Measurements from ENCODE around the gene HUS1B. TPM values are rescaled to one million over a fixed set of nuclear protein-coding genes. Genes with fewer than 3 reads are reported as not detected.

Gene HUS1B
- total RNA-seq, 1 experiment from 2014 or later: 0.72 TPM

DNA sequence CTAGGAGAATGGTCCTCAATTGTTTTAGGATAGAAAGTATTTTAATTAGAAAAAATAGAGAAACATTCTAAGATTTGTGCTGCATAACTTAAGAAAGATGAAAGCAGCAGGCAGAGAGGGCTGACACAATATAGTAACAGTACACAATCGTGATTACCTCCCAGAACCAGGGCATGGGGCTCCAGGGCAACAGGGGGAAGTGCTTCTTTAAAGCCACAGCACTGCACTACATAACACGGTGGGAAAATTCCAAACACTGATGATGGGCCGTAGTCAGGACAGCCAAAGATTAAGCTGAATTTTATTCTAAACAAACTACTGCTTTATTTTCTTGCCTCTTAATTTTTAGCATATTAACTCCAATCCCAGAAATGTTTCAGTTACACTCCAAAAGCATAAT lies 21.6 kb upstream of the HUS1B start:
- Mint-ChIP-seq H3K27me3 (ENCODE audit: insufficient read depth, unreplicated experiment) (no peaks in the 10 kb centered on the region), H3K27ac (ENCODE audit: low read depth, unreplicated experiment) (no peak overlapping the region), H3K9me3 (ENCODE audit: unreplicated experiment) (no peaks in the 10 kb centered on the region), H3K4me1 (ENCODE audit: insufficient read depth, unreplicated experiment) (peaks cover 42% of the 10 kb centered on the region), H3K36me3 (ENCODE audit: insufficient read depth, unreplicated experiment) (peaks cover 8% of the 10 kb centered on the region), H3K4me3 (ENCODE audit: unreplicated experiment) (no peak overlapping the region)
- intact Hi-C loops (cut with micrococcal nuclease): no loop called here
- ChIA-PET CTCF (no interaction called here), POLR2A (interaction anchor here (0.7 to 6.3 kb wide), 3 partner anchors 10 to 31 kb away, joined by 3 to 69 read pairs (median 3); partner anchors contain the start of gene EXOC2)
- DNase-seq (ENCODE audit: unreplicated experiment): no peak
- no TSS peak for BruUV-seq (replicated peaks)
- TF ChIP-seq, protein P1, sequence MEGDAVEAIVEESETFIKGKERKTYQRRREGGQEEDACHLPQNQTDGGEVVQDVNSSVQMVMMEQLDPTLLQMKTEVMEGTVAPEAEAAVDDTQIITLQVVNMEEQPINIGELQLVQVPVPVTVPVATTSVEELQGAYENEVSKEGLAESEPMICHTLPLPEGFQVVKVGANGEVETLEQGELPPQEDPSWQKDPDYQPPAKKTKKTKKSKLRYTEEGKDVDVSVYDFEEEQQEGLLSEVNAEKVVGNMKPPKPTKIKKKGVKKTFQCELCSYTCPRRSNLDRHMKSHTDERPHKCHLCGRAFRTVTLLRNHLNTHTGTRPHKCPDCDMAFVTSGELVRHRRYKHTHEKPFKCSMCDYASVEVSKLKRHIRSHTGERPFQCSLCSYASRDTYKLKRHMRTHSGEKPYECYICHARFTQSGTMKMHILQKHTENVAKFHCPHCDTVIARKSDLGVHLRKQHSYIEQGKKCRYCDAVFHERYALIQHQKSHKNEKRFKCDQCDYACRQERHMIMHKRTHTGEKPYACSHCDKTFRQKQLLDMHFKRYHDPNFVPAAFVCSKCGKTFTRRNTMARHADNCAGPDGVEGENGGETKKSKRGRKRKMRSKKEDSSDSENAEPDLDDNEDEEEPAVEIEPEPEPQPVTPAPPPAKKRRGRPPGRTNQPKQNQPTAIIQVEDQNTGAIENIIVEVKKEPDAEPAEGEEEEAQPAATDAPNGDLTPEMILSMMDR (IDR thresholded peaks at IDR 0.05; ENCODE audit: unreplicated experiment): no peak

DNA sequence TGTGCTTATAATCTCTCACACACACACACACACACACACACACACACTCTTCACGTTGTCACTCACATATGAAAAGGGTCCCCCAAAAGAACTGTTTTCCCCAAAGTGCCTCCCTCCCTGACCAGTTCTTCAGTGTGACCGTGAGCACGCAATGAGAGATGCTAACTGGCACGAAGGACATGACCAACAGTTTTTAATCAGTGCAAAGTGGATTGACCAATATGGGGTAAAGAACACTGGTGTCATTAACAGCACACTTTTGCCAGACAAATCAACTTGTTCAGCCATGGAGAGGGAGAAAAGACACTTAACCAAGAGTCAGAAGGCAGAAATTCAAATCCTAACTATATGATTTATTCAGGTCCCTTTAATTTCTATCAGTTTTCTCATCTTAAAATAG lies 21.0 kb upstream of the HUS1B start:
- Mint-ChIP-seq H3K4me3 (ENCODE audit: unreplicated experiment) (no peak overlapping the region), H3K9me3 (ENCODE audit: unreplicated experiment) (no peaks in the 10 kb centered on the region), H3K4me1 (ENCODE audit: insufficient read depth, unreplicated experiment) (peaks cover 40% of the 10 kb centered on the region), H3K27me3 (ENCODE audit: insufficient read depth, unreplicated experiment) (no peaks in the 10 kb centered on the region), H3K36me3 (ENCODE audit: insufficient read depth, unreplicated experiment) (peaks cover 8% of the 10 kb centered on the region), H3K27ac (ENCODE audit: low read depth, unreplicated experiment) (no peak overlapping the region)
- ChIA-PET POLR2A (interaction anchor here (1.4 kb wide), 1 partner anchor 9 kb away, joined by 3 read pairs; no protein-coding TSS in a partner anchor), CTCF (no interaction called here)
- no peak for DNase-seq (ENCODE audit: unreplicated experiment)
- intact Hi-C loops (cut with micrococcal nuclease): no loop called here
- TF ChIP-seq, protein P1 (IDR thresholded peaks at IDR 0.05; ENCODE audit: unreplicated experiment): no peak
- BruUV-seq (replicated peaks): no TSS peak

DNA sequence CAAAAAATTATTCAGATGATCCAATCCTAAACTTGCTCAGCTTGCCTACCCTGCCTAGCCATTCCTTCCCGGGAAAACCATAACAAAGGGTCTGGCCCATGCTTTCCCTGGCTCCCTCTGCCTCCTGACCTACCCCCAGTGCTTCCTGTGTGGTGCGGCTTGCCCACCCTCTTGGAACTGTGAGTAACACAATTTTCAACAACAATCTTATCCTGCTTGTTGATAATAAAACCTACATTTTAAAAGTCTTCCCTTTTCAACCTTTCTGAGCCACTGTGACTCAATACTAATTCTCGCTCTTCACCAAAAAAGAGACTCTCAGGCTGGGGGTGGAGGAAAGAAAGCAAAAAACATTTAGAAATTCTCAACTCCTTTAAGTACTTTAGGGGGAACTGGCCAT lies 18.1 kb upstream of the HUS1B start:
- Mint-ChIP-seq H3K27ac (ENCODE audit: low read depth, unreplicated experiment) (no peak overlapping the region), H3K27me3 (ENCODE audit: insufficient read depth, unreplicated experiment) (no peaks in the 10 kb centered on the region), H3K4me1 (ENCODE audit: insufficient read depth, unreplicated experiment) (peaks cover 13% of the 10 kb centered on the region), H3K4me3 (ENCODE audit: unreplicated experiment) (no peak overlapping the region), H3K36me3 (ENCODE audit: insufficient read depth, unreplicated experiment) (peaks cover 8% of the 10 kb centered on the region), H3K9me3 (ENCODE audit: unreplicated experiment) (no peaks in the 10 kb centered on the region)
- ChIA-PET POLR2A (no interaction called here), CTCF (no interaction called here)
- no TSS peak for BruUV-seq (replicated peaks)
- intact Hi-C loops (cut with micrococcal nuclease): no loop called here
- no peak for DNase-seq (ENCODE audit: unreplicated experiment)
- TF ChIP-seq, protein P1 (IDR thresholded peaks at IDR 0.05; ENCODE audit: unreplicated experiment): no peak

DNA sequence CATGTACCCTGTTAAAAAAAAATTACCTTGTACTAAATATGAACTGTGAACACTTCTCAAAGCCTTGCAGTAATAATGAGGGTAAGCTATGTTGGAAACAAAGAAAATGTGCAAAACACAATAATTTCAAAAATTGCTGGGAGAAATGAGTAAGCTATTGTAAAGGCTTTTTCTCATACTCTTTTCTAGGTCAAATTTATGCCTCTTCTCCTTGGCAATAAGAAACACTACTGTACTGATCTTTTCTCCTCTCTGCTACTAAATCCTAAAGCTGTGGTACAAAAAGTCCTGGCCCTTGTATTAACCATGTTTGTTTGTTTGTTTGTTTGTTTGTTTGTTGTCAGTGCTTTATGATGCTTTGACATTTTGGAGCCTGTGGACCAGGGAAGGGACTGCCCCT lies 17.5 kb upstream of the HUS1B start:
- Mint-ChIP-seq H3K9me3 (ENCODE audit: unreplicated experiment) (no peaks in the 10 kb centered on the region), H3K4me1 (ENCODE audit: insufficient read depth, unreplicated experiment) (peaks cover 8% of the 10 kb centered on the region), H3K27ac (ENCODE audit: low read depth, unreplicated experiment) (no peak overlapping the region), H3K4me3 (ENCODE audit: unreplicated experiment) (no peak overlapping the region), H3K36me3 (ENCODE audit: insufficient read depth, unreplicated experiment) (peaks cover 8% of the 10 kb centered on the region), H3K27me3 (ENCODE audit: insufficient read depth, unreplicated experiment) (no peaks in the 10 kb centered on the region)
- TF ChIP-seq, protein P1 (IDR thresholded peaks at IDR 0.05; ENCODE audit: unreplicated experiment): no peak
- CTCF ChIA-PET: no interaction called here
- POLR2A ChIA-PET: interaction anchor here (2.2 kb wide), 1 partner anchor 9 kb away, joined by 6 read pairs; no protein-coding TSS in a partner anchor
- intact Hi-C loops (cut with micrococcal nuclease): no loop called here
- no peak for DNase-seq (ENCODE audit: unreplicated experiment)
- BruUV-seq (replicated peaks): no TSS peak
